IMR-90 (cell line): ENCODE measurements around the gene PPP1R9B. TPM values are rescaled to one million over a fixed set of nuclear protein-coding genes. Genes with fewer than 3 reads are reported as not detected.

Source experiments
- ATAC-seq: fragments of 200-7000 bp; cut with Tn5 transposase; 2 replicates; pipeline ENCODE4 v1.9.1; 2020; ENCODE audit warnings: low read depth, mild to moderate bottlenecking, moderate library complexity
- BruUV-seq: library from RNA; stranded (reverse); fragments of 400-500 nt; replicated peaks from 2 replicates; lab custom pipeline; 2021; lab: Mats Ljungman, UMichigan
- CTCF ChIA-PET: fragments of 300-600 bp; formaldehyde crosslinking; extraction: SDS; loops from one replicate; lab custom pipeline; 2021; ENCODE audit warnings: antibody characterized with exemption; lab: Yijun Ruan, JAX
- POLR2A ChIA-PET: fragments of 300-600 bp; sonication (Branson Sonifier 250); formaldehyde crosslinking; loops from one replicate; lab custom pipeline; 2022; ENCODE audit warnings: antibody characterized with exemption; ENCODE audit not compliant: unreplicated experiment; lab: Charles Lee
- DNase-seq: peaks from one replicate; pipeline ENCODE4 v3.0.0; 2013
- H2AFZ ChIP-seq: replicated peaks from 2 replicates; pipeline ENCODE3; 2013; ENCODE audit warnings: low read length, mild to moderate bottlenecking; ENCODE audit not compliant: poor library complexity
- H2AK5ac ChIP-seq: 2 replicates; pipeline ENCODE4 v1.6.1; 2013; ENCODE audit warnings: low read depth, low read length, inconsistent platforms
- H2AK9ac ChIP-seq: replicated peaks from 2 replicates; pipeline ENCODE3; 2013; ENCODE audit warnings: mild to moderate bottlenecking, low read depth, low read length, moderate library complexity; ENCODE audit not compliant: poor library complexity
- H2BK120ac ChIP-seq: 2 replicates; pipeline ENCODE4 v1.6.1; 2013; ENCODE audit warnings: low read depth, low read length, inconsistent platforms
- H2BK15ac ChIP-seq: 3 replicates; pipeline ENCODE4 v1.6.1; 2013; ENCODE audit warnings: low read depth, low read length, inconsistent platforms
- H2BK20ac ChIP-seq: 2 replicates; pipeline ENCODE4 v1.6.1; 2013; ENCODE audit warnings: low read depth, mild to moderate bottlenecking, inconsistent platforms, low read length, moderate library complexity
- H2BK5ac ChIP-seq: 2 replicates; pipeline ENCODE4 v1.6.1; 2013; ENCODE audit warnings: mild to moderate bottlenecking, low read depth, low read length, inconsistent platforms; ENCODE audit not compliant: poor library complexity, severe bottlenecking
- H3K14ac ChIP-seq: replicated peaks from 2 replicates; pipeline ENCODE4 v1.6.1; 2013; ENCODE audit warnings: low read depth, low read length, inconsistent platforms
- H3K18ac ChIP-seq: 2 replicates; pipeline ENCODE4 v1.6.1; 2013; ENCODE audit warnings: low read depth, low read length, control low read depth
- H3K23ac ChIP-seq: 2 replicates; pipeline ENCODE4 v1.6.1; 2013; ENCODE audit warnings: low read depth, low read length, inconsistent platforms
- H3K27ac ChIP-seq: 2 replicates; pipeline ENCODE4 v1.5.1; 2013; ENCODE audit warnings: mild to moderate bottlenecking, control low read depth, low read length; ENCODE audit not compliant: insufficient read depth
- H3K27me3 ChIP-seq: 2 replicates; pipeline ENCODE4 v1.6.1; 2013; ENCODE audit warnings: low read length; ENCODE audit not compliant: control insufficient read depth, insufficient read depth
- H3K36me3 ChIP-seq: 2 replicates; pipeline ENCODE4 v1.6.1; 2013; ENCODE audit warnings: low read length, mixed read lengths; ENCODE audit not compliant: control insufficient read depth, insufficient read depth
- H3K4ac ChIP-seq: 2 replicates; pipeline ENCODE4 v1.6.1; 2013; ENCODE audit warnings: low read depth, low read length, inconsistent platforms
- H3K4me1 ChIP-seq: 2 replicates; pipeline ENCODE4 v1.6.1; 2013; ENCODE audit warnings: low read length, mixed read lengths; ENCODE audit not compliant: control insufficient read depth, insufficient read depth
- H3K4me2 ChIP-seq: 2 replicates; pipeline ENCODE4 v1.6.1; 2013; ENCODE audit warnings: low read depth, mild to moderate bottlenecking, control low read depth, low read length, moderate library complexity
- H3K4me3 ChIP-seq: 2 replicates; pipeline ENCODE4 v1.5.1; 2013; ENCODE audit warnings: low read depth, mild to moderate bottlenecking, control low read depth, low read length, moderate library complexity; ENCODE audit not compliant: insufficient read depth
- H3K56ac ChIP-seq: 2 replicates; pipeline ENCODE4 v1.6.1; 2013; ENCODE audit warnings: low read length, inconsistent platforms; ENCODE audit not compliant: insufficient read depth; ENCODE audit errors: extremely low read depth
- H3K79me1 ChIP-seq, 2 experiments: 2 replicates each; pipeline ENCODE4 v1.6.1; 2013; ENCODE audit warnings: low read length in 2 of 2, inconsistent platforms in 1 of 2, low read depth in 1 of 2
- H3K9ac ChIP-seq: 2 replicates; pipeline ENCODE4 v1.6.1; 2013; ENCODE audit warnings: low read depth, low read length, control low read depth
- H3K9me1 ChIP-seq: 2 replicates; pipeline ENCODE4 v1.6.1; 2013; ENCODE audit warnings: low read length, inconsistent platforms; ENCODE audit not compliant: insufficient read depth
- H3K9me3 ChIP-seq: 2 replicates; pipeline ENCODE4 v1.6.1; 2013; ENCODE audit warnings: low read length; ENCODE audit not compliant: control insufficient read depth, insufficient read depth
- H4K20me1 ChIP-seq: 2 replicates; pipeline ENCODE4 v1.6.1; 2013; ENCODE audit warnings: low read length, inconsistent platforms; ENCODE audit not compliant: insufficient read depth
- H4K5ac ChIP-seq: 2 replicates; pipeline ENCODE4 v1.6.1; 2013; ENCODE audit warnings: mild to moderate bottlenecking, low read depth, low read length, control low read depth
- H4K8ac ChIP-seq, 2 experiments: 2 replicates each; pipeline ENCODE4 v1.6.1; 2013; ENCODE audit warnings: low read depth in 2 of 2, low read length in 2 of 2, control low read depth in 1 of 2, inconsistent platforms in 1 of 2
- H4K91ac ChIP-seq: 2 replicates; pipeline ENCODE4 v1.6.1; 2013; ENCODE audit warnings: low read depth, low read length, inconsistent platforms; ENCODE audit not compliant: insufficient read depth
- BHLHE40 ChIP-seq: fragments of 150-350 bp; IDR thresholded peaks from 2 replicates; pipeline ENCODE4 v1.6.1; 2016; ENCODE audit warnings: mild to moderate bottlenecking, low read depth, low read length
- CEBPB ChIP-seq: IDR thresholded peaks from 2 replicates; pipeline ENCODE4 v1.6.1; 2012; ENCODE audit warnings: low read depth, low read length, improper control_type of control experiment
- FOS ChIP-seq: fragments of 150-350 bp; IDR thresholded peaks from 2 replicates; pipeline ENCODE4 v1.6.1; 2016; ENCODE audit warnings: low read depth, low read length
- MAZ ChIP-seq: IDR thresholded peaks from 2 replicates; pipeline ENCODE4 v1.6.1; 2012; ENCODE audit warnings: low read depth, mild to moderate bottlenecking, low read length, improper control_type of control experiment, moderate library complexity, borderline replicate concordance
- MXI1 ChIP-seq: IDR thresholded peaks from 2 replicates; pipeline ENCODE4 v1.6.1; 2012; ENCODE audit warnings: low read depth, mild to moderate bottlenecking, low read length, moderate library complexity, borderline replicate concordance
- NFE2L2 ChIP-seq: fragments of 150-350 bp; IDR thresholded peaks from 2 replicates; pipeline ENCODE4 v1.6.1; 2016; ENCODE audit warnings: low read depth, mild to moderate bottlenecking, low read length
- RAD21 ChIP-seq: IDR thresholded peaks from 2 replicates; pipeline ENCODE4 v1.6.1; 2012; ENCODE audit warnings: low read length, improper control_type of control experiment
- RCOR1 ChIP-seq: IDR thresholded peaks from 2 replicates; pipeline ENCODE4 v1.6.1; 2012; ENCODE audit warnings: mild to moderate bottlenecking, low read length, improper control_type of control experiment; ENCODE audit not compliant: insufficient replicate concordance
- SMC3 ChIP-seq: fragments of 150-350 bp; IDR thresholded peaks from 2 replicates; pipeline ENCODE4 v1.6.1; 2016; ENCODE audit warnings: low read depth, mild to moderate bottlenecking, antibody characterized with exemption, low read length, moderate library complexity
- USF2 ChIP-seq: fragments of 150-350 bp; IDR thresholded peaks from 2 replicates; pipeline ENCODE4 v1.6.1; 2017; ENCODE audit warnings: mild to moderate bottlenecking, antibody characterized with exemption, low read length, low read depth
- WGBS, 2 experiments: methylation state at CpG; one replicate each; pipeline versions ENCODE4 v1.1.5 to v1.1.7; 2013; ENCODE audit warnings: missing lambda C conversion rate in 2 of 2; ENCODE audit not compliant: insufficient read length in 1 of 2; ENCODE audit errors: extremely low coverage in 2 of 2; 5-methylcytosine and 5-hydroxymethylcytosine counted together
- dilution Hi-C: fragments of 300-500 bp; cut with HindIII; formaldehyde crosslinking; loops from one replicate; pipeline ENCODE4 v1.14.3; 2018; ENCODE audit warnings: low sequenced_read_pairs; ENCODE audit not compliant: unreplicated experiment
- in situ Hi-C: fragments of 300-500 bp; cut with MboI; formaldehyde crosslinking; loops from 3 replicates; pipeline ENCODE4 v1.14.3; 2019; ENCODE audit warnings: low sequenced_read_pairs, inconsistent platforms, mixed read lengths
- intact Hi-C: fragments of 100-400 bp; cut with micrococcal nuclease; formaldehyde crosslinking; loops from 2 replicates; pipeline ENCODE4 v1.10.0; 2022
- polyA plus RNA-seq, 3 experiments: library from polyadenylated mRNA; depleted of rRNA; stranded (reverse); fragments of >200 nt; gene quantifications; 2 replicates each; pipeline ENCODE4 v1.2.3, GENCODE V29; 2012; ENCODE audit warnings: low replicate concordance in 1 of 3
- total RNA-seq: library from RNA; depleted of rRNA; stranded (reverse); fragments of >200 nt; gene quantifications from 2 replicates; pipeline ENCODE4 v1.2.3, GENCODE V29; 2012
- TF ChIP-seq, protein P1 (sequence below): conservative IDR thresholded peaks from 2 replicates; pipeline ENCODE4 v1.5.1; 2012; ENCODE audit warnings: mild to moderate bottlenecking, low read depth, low read length, improper control_type of control experiment
- TF ChIP-seq, protein P2 (sequence below): fragments of 150-350 bp; IDR thresholded peaks from 2 replicates; pipeline ENCODE4 v1.6.1; 2016; ENCODE audit warnings: low read depth, mild to moderate bottlenecking, low read length, moderate library complexity, borderline replicate concordance

The PPP1R9B gene
- total and polyA plus RNA-seq, 2 of the 4 experiments (the other 2 are of a cell fraction), result 23.0 to 28.0 TPM

DNA sequence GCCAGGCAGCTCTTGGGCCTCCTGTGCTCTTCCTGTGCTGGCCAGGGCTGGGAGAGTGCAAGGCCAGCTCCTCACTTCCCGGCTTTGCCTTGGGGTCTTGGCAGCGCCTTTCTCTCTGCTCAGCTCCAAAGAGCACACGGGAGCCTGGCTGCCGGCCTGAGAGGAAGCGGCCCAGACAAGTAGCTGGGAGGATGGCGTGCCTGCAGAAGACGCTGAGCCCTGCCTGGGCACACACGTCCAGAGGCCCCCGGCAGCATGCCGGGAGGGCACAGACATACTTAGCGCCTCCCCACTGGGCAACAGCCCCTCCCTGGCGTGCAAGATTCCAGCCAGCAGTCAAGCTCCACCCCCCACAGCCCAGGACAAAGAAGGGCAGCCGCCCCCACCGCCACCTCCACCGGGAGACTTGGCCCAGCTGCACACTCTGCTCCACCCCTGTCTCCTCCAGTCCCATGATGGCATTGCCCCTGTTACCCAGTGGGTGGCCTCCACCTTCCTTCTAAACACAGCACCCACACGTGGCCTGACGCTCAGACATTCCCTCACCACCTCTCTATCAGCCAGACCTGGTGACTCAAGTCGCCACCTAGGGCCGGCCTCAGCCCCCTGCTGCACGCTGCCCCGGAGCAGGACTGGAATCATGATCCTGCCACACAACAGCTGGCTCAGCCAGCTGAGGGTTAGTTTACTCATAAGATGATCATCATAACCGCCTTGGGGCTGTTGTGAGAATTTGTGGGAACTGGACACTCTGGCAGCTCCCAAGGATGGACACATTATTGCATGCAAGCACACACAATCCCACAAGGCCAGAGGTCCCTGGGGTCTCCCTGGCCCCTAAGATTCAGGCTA is 27.7 kb upstream of the PPP1R9B start:
- intact Hi-C loops, result no loop called here
- H2BK15ac ChIP-seq, result peak overlapping the region; percentile 97; the same call in 2 of the 3 replicates
- peaks cover 14% of the 10 kb centered on the region for H3K36me3 ChIP-seq
- peak overlapping the region; percentile 59 for H3K9ac ChIP-seq
- peaks cover 15 to 29% of the 10 kb centered on the region in 2 experiments; a peak in 3 of 4 replicates for H3K79me1 ChIP-seq
- peak overlapping the region; percentile 99 for H2AK5ac ChIP-seq
- H3K4ac ChIP-seq, result peak overlapping the region; percentile 98
- peak overlapping the region; percentile 79 for H2AFZ ChIP-seq
- H2BK20ac ChIP-seq, result peak overlapping the region; percentile 85
- H2BK5ac ChIP-seq, result peak overlapping the region; percentile 95
- peak overlapping the region; percentile 18 for H3K4me2 ChIP-seq
- H2AK9ac ChIP-seq, result peak overlapping the region; percentile 89
- BruUV-seq, result no TSS peak
- peak overlapping the region; percentile 92 for H3K14ac ChIP-seq
- ChIA-PET CTCF (interaction anchor here (0.5 to 3.0 kb wide), 11 partner anchors 8 to 114 kb away, joined by 3 to 13 read pairs (median 4); no protein-coding TSS in a partner anchor), POLR2A (interaction anchor here (0.6 to 2.8 kb wide), 7 partner anchors 15 to 78 kb away, joined by 3 to 13 read pairs (median 3); partner anchors contain the start of gene COL1A1)
- peak; percentile 99 for DNase-seq
- peaks cover 30% of the 10 kb centered on the region for H3K4me1 ChIP-seq
- peak overlapping the region; percentile 91 to 93 for H4K8ac ChIP-seq
- H3K9me1 ChIP-seq, result peaks cover 22% of the 10 kb centered on the region
- H2BK120ac ChIP-seq, result peak overlapping the region; percentile 91
- no peaks in the 10 kb centered on the region for H3K27me3 ChIP-seq
- no peak overlapping the region for H3K4me3 ChIP-seq
- WGBS, 2 experiments, result 0% methylated on average over 5 of the region's 22 CpGs; no CpG with 5 or more reads in 1 of the 2 experiments
- dilution Hi-C loops, result no loop called here
- peak; percentile 63 for ATAC-seq
- H4K91ac ChIP-seq, result peak overlapping the region; percentile 93
- peak overlapping the region; percentile 50 for H3K56ac ChIP-seq
- peak overlapping the region; percentile 84 for H3K27ac ChIP-seq
- in situ Hi-C loops, result loop anchor here (10.0 kb wide), 1 partner anchor 107 kb away; no protein-coding TSS in a partner anchor
- H3K9me3 ChIP-seq, result no peaks in the 10 kb centered on the region
- peak overlapping the region; percentile 97 for H3K23ac ChIP-seq
- H4K20me1 ChIP-seq, result peaks cover 40% of the 10 kb centered on the region
- H3K18ac ChIP-seq, result peak overlapping the region; percentile 90
- H4K5ac ChIP-seq, result peak overlapping the region; percentile 80
- TF ChIP-seq NFE2L2 (peak; percentile 3; the same call in 1 of the 2 replicates), CEBPB (peak; percentile 71), MXI1 (peak; percentile 60; the same call in 1 of the 2 replicates), FOS (peak; percentile 95), RCOR1 (peak; percentile 74), BHLHE40 (peak; percentile 80), SMC3 (0 out of 2 replicates have a peak, but pooled peaks have one; percentile 24), RAD21 (no peak), MAZ (peak; percentile 72), USF2 (peak; percentile 92)
- TF ChIP-seq, protein P1, sequence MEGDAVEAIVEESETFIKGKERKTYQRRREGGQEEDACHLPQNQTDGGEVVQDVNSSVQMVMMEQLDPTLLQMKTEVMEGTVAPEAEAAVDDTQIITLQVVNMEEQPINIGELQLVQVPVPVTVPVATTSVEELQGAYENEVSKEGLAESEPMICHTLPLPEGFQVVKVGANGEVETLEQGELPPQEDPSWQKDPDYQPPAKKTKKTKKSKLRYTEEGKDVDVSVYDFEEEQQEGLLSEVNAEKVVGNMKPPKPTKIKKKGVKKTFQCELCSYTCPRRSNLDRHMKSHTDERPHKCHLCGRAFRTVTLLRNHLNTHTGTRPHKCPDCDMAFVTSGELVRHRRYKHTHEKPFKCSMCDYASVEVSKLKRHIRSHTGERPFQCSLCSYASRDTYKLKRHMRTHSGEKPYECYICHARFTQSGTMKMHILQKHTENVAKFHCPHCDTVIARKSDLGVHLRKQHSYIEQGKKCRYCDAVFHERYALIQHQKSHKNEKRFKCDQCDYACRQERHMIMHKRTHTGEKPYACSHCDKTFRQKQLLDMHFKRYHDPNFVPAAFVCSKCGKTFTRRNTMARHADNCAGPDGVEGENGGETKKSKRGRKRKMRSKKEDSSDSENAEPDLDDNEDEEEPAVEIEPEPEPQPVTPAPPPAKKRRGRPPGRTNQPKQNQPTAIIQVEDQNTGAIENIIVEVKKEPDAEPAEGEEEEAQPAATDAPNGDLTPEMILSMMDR, result peak; percentile 53
- TF ChIP-seq, protein P2, sequence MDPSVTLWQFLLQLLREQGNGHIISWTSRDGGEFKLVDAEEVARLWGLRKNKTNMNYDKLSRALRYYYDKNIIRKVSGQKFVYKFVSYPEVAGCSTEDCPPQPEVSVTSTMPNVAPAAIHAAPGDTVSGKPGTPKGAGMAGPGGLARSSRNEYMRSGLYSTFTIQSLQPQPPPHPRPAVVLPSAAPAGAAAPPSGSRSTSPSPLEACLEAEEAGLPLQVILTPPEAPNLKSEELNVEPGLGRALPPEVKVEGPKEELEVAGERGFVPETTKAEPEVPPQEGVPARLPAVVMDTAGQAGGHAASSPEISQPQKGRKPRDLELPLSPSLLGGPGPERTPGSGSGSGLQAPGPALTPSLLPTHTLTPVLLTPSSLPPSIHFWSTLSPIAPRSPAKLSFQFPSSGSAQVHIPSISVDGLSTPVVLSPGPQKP, result no peak
